Glutamatergic neuron (in vitro differentiated cells): ENCODE measurements around the gene SCAI. TPM values are rescaled to one million over a fixed set of nuclear protein-coding genes. Genes with fewer than 3 reads are reported as not detected.
"Not testable (repeated sequence)": the region's sequence is repeated elsewhere in the genome, so short reads cannot be mapped to it uniquely, and the experiment has no call there.

ENCODE experiments used
- DNase-seq: peaks from one replicate; pipeline ENCODE4 v3.0.0; 2022
- H3K27ac Mint-ChIP-seq: one replicate; pipeline ENCODE4 v1.8.0; 2020; ENCODE audit warnings: mild to moderate bottlenecking, mixed read lengths, inconsistent platforms; ENCODE audit not compliant: unreplicated experiment
- H3K27me3 Mint-ChIP-seq: one replicate; pipeline ENCODE4 v1.8.0; 2020; ENCODE audit warnings: mild to moderate bottlenecking, moderate library complexity, mixed read lengths, inconsistent platforms; ENCODE audit not compliant: unreplicated experiment
- H3K36me3 Mint-ChIP-seq: one replicate; pipeline ENCODE4 v1.8.0; 2020; ENCODE audit warnings: mild to moderate bottlenecking, mixed read lengths, inconsistent platforms; ENCODE audit not compliant: unreplicated experiment
- H3K4me1 Mint-ChIP-seq: one replicate; pipeline ENCODE4 v1.8.0; 2020; ENCODE audit warnings: mild to moderate bottlenecking, low read depth, mixed read lengths, inconsistent platforms; ENCODE audit not compliant: unreplicated experiment
- H3K4me3 Mint-ChIP-seq: one replicate; pipeline ENCODE4 v1.8.0; 2020; ENCODE audit warnings: mild to moderate bottlenecking, mixed read lengths, inconsistent platforms; ENCODE audit not compliant: unreplicated experiment
- H3K9me3 Mint-ChIP-seq: one replicate; pipeline ENCODE4 v1.8.0; 2020; ENCODE audit warnings: mild to moderate bottlenecking, moderate library complexity, mixed read lengths, inconsistent platforms; ENCODE audit not compliant: unreplicated experiment
- CTCF ChIP-seq: fragments of 200-600 bp; sonication (generic); IDR thresholded peaks from one replicate; pipeline ENCODE4 v1.5.0; 2021; ENCODE audit not compliant: partially characterized antibody, unreplicated experiment
- total RNA-seq: library from RNA; stranded (reverse); fragmentation: NEBNext Ultra II Directional; extraction: Animal tissue kit (Norgen Biotek cat#: 25700); gene quantifications from one replicate; pipeline ENCODE4 v1.2.1, GENCODE V29; 2021; ENCODE audit not compliant: unreplicated experiment

SCAI gene
- total RNA-seq, 1 donor from 2014 or later = 13.7 TPM

- TF ChIP-seq CTCF = no peak
- no peaks in the 10 kb centered on the region for H3K9me3 Mint-ChIP-seq
These were observed 215.2 kb downstream of the SCAI start for GRCh38 chr9:124928116-124928515.

GRCh38 chr9:124920394-124920793 lies 222.9 kb downstream of the SCAI start:
- H3K27ac Mint-ChIP-seq, H3K9me3 Mint-ChIP-seq, H3K4me1 Mint-ChIP-seq, H3K36me3 Mint-ChIP-seq, DNase-seq, H3K4me3 Mint-ChIP-seq, H3K27me3 Mint-ChIP-seq: not testable (repeated sequence)

More at GRCh38 chr9:124928116-124928515, 215.2 kb downstream of the SCAI start:
- DNase-seq = no peak
- H3K4me3 Mint-ChIP-seq = no peak overlapping the region
- no peaks in the 10 kb centered on the region for H3K4me1 Mint-ChIP-seq
- H3K27ac Mint-ChIP-seq = no peak overlapping the region
- no peaks in the 10 kb centered on the region for H3K27me3 Mint-ChIP-seq
- no peaks in the 10 kb centered on the region for H3K36me3 Mint-ChIP-seq

- Mint-ChIP-seq H3K27ac (no peak overlapping the region), H3K4me1 (no peaks in the 10 kb centered on the region)
- DNase-seq = no peak
These were observed 228.4 kb downstream of the SCAI start for GRCh38 chr9:124914753-124915405.

GRCh38 chr9:124913378-124913777 lies 229.9 kb downstream of the SCAI start:
- Mint-ChIP-seq H3K9me3 (no peaks in the 10 kb centered on the region), H3K27ac (no peak overlapping the region), H3K36me3 (peaks cover 13% of the 10 kb centered on the region), H3K4me3 (no peak overlapping the region), H3K27me3 (no peaks in the 10 kb centered on the region), H3K4me1 (no peaks in the 10 kb centered on the region)
- DNase-seq = no peak
- no peak for TF ChIP-seq CTCF

More at GRCh38 chr9:124914753-124915405, 228.4 kb downstream of the SCAI start:
- H3K36me3 Mint-ChIP-seq = peaks cover 13% of the 10 kb centered on the region
- H3K9me3 Mint-ChIP-seq = no peaks in the 10 kb centered on the region
- H3K4me3 Mint-ChIP-seq = no peak overlapping the region
- no peak for TF ChIP-seq CTCF
- peaks cover 2% of the 10 kb centered on the region for H3K27me3 Mint-ChIP-seq

- H3K27me3 Mint-ChIP-seq = no peaks in the 10 kb centered on the region
- DNase-seq = no peak
- no peak for TF ChIP-seq CTCF
- H3K27ac Mint-ChIP-seq = no peak overlapping the region
- no peaks in the 10 kb centered on the region for H3K9me3 Mint-ChIP-seq
- no peaks in the 10 kb centered on the region for H3K4me1 Mint-ChIP-seq
- no peak overlapping the region for H3K4me3 Mint-ChIP-seq
- H3K36me3 Mint-ChIP-seq = peaks cover 13% of the 10 kb centered on the region
These were observed 231.6 kb downstream of the SCAI start for GRCh38 chr9:124911766-124912165.
